Endometrial microvascular endothelial cells (primary cell): ENCODE results near the gene CFTR. TPM values are rescaled to one million over a fixed set of nuclear protein-coding genes. Genes with fewer than 3 reads are reported as not detected.

Source experiments
- in situ Hi-C: cut with HindIII; loops from 2 replicates; pipeline ENCODE4 v1.10.0; 2017; ENCODE audit warnings: low sequenced_read_pairs, low pct_unique_long_range_greater_than_20kb; ENCODE audit errors: inconsistent ontology term
- total RNA-seq: library from RNA; depleted of rRNA; stranded (reverse); fragments of >200 nt; gene quantifications from one replicate; pipeline ENCODE4 v1.2.3, GENCODE V29; 2015; ENCODE audit errors: inconsistent ontology term

Gene CFTR
- total RNA-seq, 1 donor from 2014 or later = not detected

GRCh38 chr7:117672453-117672852, 192.6 kb downstream of the CFTR start:
- in situ Hi-C loops = no loop called here

GRCh38 chr7:117673367-117673766, 193.5 kb downstream of the CFTR start:
- in situ Hi-C loops = no loop called here

- in situ Hi-C loops = no loop called here
These were observed 194.0 kb downstream of the CFTR start for GRCh38 chr7:117673839-117674238.

- in situ Hi-C loops = no loop called here
These were observed 194.8 kb downstream of the CFTR start for GRCh38 chr7:117674617-117675016.

GRCh38 chr7:117675497-117676435, 195.9 kb downstream of the CFTR start:
- in situ Hi-C loops = no loop called here

GRCh38 chr7:117679120-117679519, 199.3 kb downstream of the CFTR start:
- in situ Hi-C loops = no loop called here

- in situ Hi-C loops = no loop called here
These were observed 203.0 kb downstream of the CFTR start for GRCh38 chr7:117682681-117683385.

- in situ Hi-C loops = no loop called here
These were observed 203.8 kb downstream of the CFTR start for GRCh38 chr7:117683430-117684175.

GRCh38 chr7:117685795-117686194, 206.0 kb downstream of the CFTR start:
- in situ Hi-C loops = no loop called here

- in situ Hi-C loops = no loop called here
These were observed 206.6 kb downstream of the CFTR start for GRCh38 chr7:117686311-117686935.

GRCh38 chr7:117688126-117688525, 208.3 kb downstream of the CFTR start:
- in situ Hi-C loops = no loop called here

- in situ Hi-C loops = no loop called here
These were observed 209.6 kb downstream of the CFTR start for GRCh38 chr7:117689406-117689805.

GRCh38 chr7:117690147-117690546, 210.3 kb downstream of the CFTR start:
- in situ Hi-C loops = no loop called here

GRCh38 chr7:117692338-117692737, 212.5 kb downstream of the CFTR start:
- in situ Hi-C loops = no loop called here

- in situ Hi-C loops = no loop called here
These were observed 218.2 kb downstream of the CFTR start for GRCh38 chr7:117698018-117698417.

- in situ Hi-C loops = no loop called here
These were observed 224.2 kb downstream of the CFTR start for GRCh38 chr7:117704063-117704462.

- in situ Hi-C loops = no loop called here
These were observed 225.8 kb downstream of the CFTR start for GRCh38 chr7:117705630-117706029.

- in situ Hi-C loops = no loop called here
These were observed 226.4 kb downstream of the CFTR start for GRCh38 chr7:117706210-117706609.

- in situ Hi-C loops = no loop called here
These were observed 227.3 kb downstream of the CFTR start for GRCh38 chr7:117707080-117707479.
